ENCODE measurements around the gene UBE2S. TPM values are rescaled to one million over a fixed set of nuclear protein-coding genes. Genes with fewer than 3 reads are reported as not detected.

Gene UBE2S
- total and polyA plus RNA-seq, 5 experiments from 2014 or later: 18.1 to 25.8 (median 20.2) TPM

- Mint-ChIP-seq H3K27ac (no peak overlapping the region), H3K4me1 (peaks cover 2 to 17% (median 8%) of the 10 kb centered on the region in 4 donors), H3K27me3 (no peaks in the 10 kb centered on the region), H3K36me3 (peaks cover 0 to 39% (median 10%) of the 10 kb centered on the region in 3 donors), H3K9me3 (no peaks in the 10 kb centered on the region), H3K4me3 (no peak overlapping the region)
- ATAC-seq (no peak), DNase-seq (no peak)
- POLR2A ChIA-PET: interaction anchor here (4.6 kb wide), 1 partner anchor 13 kb away, joined by 19 read pairs; no protein-coding TSS in a partner anchor
These were observed 7.1 kb downstream of the UBE2S start for GRCh38 chr19:55400281-55401087.

- peak overlapping the region in 1 of 10 donors; percentile 12 for H3K4me3 Mint-ChIP-seq
- H3K9me3 Mint-ChIP-seq: no peaks in the 10 kb centered on the region
- DNase-seq (no peak), ATAC-seq (no peak)
- H3K27me3 Mint-ChIP-seq: no peaks in the 10 kb centered on the region
- peaks cover 0 to 10% (median 6%) of the 10 kb centered on the region in 4 donors for H3K4me1 Mint-ChIP-seq
- peak overlapping the region in 1 of 10 donors; percentile 5 for H3K27ac Mint-ChIP-seq
- POLR2A ChIA-PET: interaction anchor here (2.1 to 4.6 kb wide), 2 partner anchors 9 to 11 kb away, joined by 5 to 19 read pairs; partner anchors contain the start of gene UBE2S
- H3K36me3 Mint-ChIP-seq: peaks cover 0 to 27% (median 9%) of the 10 kb centered on the region in 3 donors
These were observed 9.2 kb downstream of the UBE2S start for GRCh38 chr19:55398200-55398925.

- no peaks in the 10 kb centered on the region for H3K9me3 Mint-ChIP-seq
- POLR2A ChIA-PET: interaction anchor here (12.9 kb wide), 1 partner anchor 13 kb away, joined by 181 read pairs; the partner anchor contains the start of gene UBE2S
- peaks cover 0 to 33% (median 8%) of the 10 kb centered on the region in 3 donors for H3K36me3 Mint-ChIP-seq
- DNase-seq: no peak
- peaks cover 17 to 44% (median 38%) of the 10 kb centered on the region in 4 donors for H3K4me1 Mint-ChIP-seq
- no peak for ATAC-seq
- H3K27me3 Mint-ChIP-seq: no peaks in the 10 kb centered on the region
- H3K4me3 Mint-ChIP-seq: no peak overlapping the region
- H3K27ac Mint-ChIP-seq: peak overlapping the region in 8 of 10 donors; percentile 4 to 81 (median 58)
These were observed 14.5 kb downstream of the UBE2S start for GRCh38 chr19:55392820-55393761.

- no peaks in the 10 kb centered on the region for H3K27me3 Mint-ChIP-seq
- H3K9me3 Mint-ChIP-seq: no peaks in the 10 kb centered on the region
- peak overlapping the region in 9 of 10 donors; percentile 18 to 68 (median 60) for H3K27ac Mint-ChIP-seq
- no peak for ATAC-seq
- POLR2A ChIA-PET: interaction anchor here (1.1 to 12.9 kb wide), 2 partner anchors 15 to 89 kb away, joined by 3 to 181 read pairs; partner anchors contain the start of gene UBE2S
- no peak for DNase-seq
- no peak overlapping the region for H3K4me3 Mint-ChIP-seq
- peaks cover 0 to 44% (median 14%) of the 10 kb centered on the region in 3 donors for H3K36me3 Mint-ChIP-seq
- peaks cover 18 to 53% (median 47%) of the 10 kb centered on the region in 4 donors for H3K4me1 Mint-ChIP-seq
These were observed 15.6 kb downstream of the UBE2S start for GRCh38 chr19:55391702-55392615.

GRCh38 chr19:55391191-55391670 is 16.4 kb downstream of the UBE2S start:
- Mint-ChIP-seq H3K4me1 (peaks cover 21 to 59% (median 54%) of the 10 kb centered on the region in 4 donors), H3K4me3 (no peak overlapping the region), H3K27ac (peak overlapping the region in 6 of 10 donors; percentile 33 to 89 (median 82)), H3K27me3 (no peaks in the 10 kb centered on the region), H3K9me3 (no peaks in the 10 kb centered on the region), H3K36me3 (peaks cover 3 to 50% (median 21%) of the 10 kb centered on the region in 3 donors)
- no peak for DNase-seq
- POLR2A ChIA-PET: interaction anchor here (0.8 to 12.9 kb wide), 3 partner anchors 15 to 88 kb away, joined by 3 to 181 read pairs (median 3); partner anchors contain the start of genes KMT5C and UBE2S
- peak in 1 of 2 donors; percentile 26 for ATAC-seq

- Mint-ChIP-seq H3K27ac (peak overlapping the region in 9 of 10 donors; percentile 32 to 89 (median 81)), H3K27me3 (no peaks in the 10 kb centered on the region), H3K4me1 (peaks cover 25 to 64% (median 59%) of the 10 kb centered on the region in 4 donors), H3K4me3 (peak overlapping the region in 2 of 10 donors; percentile 24 to 66), H3K9me3 (peaks cover 0 to 2% (median 0%) of the 10 kb centered on the region in 9 donors), H3K36me3 (peaks cover 9 to 56% (median 21%) of the 10 kb centered on the region in 3 donors)
- POLR2A ChIA-PET: interaction anchor here (0.8 to 12.9 kb wide), 3 partner anchors 16 to 87 kb away, joined by 3 to 181 read pairs (median 3); partner anchors contain the start of genes KMT5C and UBE2S
- DNase-seq (no peak), ATAC-seq (no peak)
These were observed 17.1 kb downstream of the UBE2S start for GRCh38 chr19:55390461-55390880.

GRCh38 chr19:55389386-55390317 is 17.9 kb downstream of the UBE2S start:
- Mint-ChIP-seq H3K4me3 (peak overlapping the region; percentile 45 to 99 (median 68)), H3K27ac (peak overlapping the region in 9 of 10 donors; percentile 24 to 86 (median 60)), H3K4me1 (peaks cover 25 to 70% (median 64%) of the 10 kb centered on the region in 4 donors), H3K36me3 (peaks cover 9 to 56% (median 21%) of the 10 kb centered on the region in 3 donors), H3K27me3 (no peaks in the 10 kb centered on the region), H3K9me3 (peaks cover 0 to 2% (median 0%) of the 10 kb centered on the region in 9 donors)
- ATAC-seq (no peak), DNase-seq (peak in 1 of 10 donors; percentile 27)
- POLR2A ChIA-PET: interaction anchor here (3.3 to 12.9 kb wide), 2 partner anchors 9 to 17 kb away, joined by 19 to 181 read pairs; partner anchors contain the start of gene UBE2S

GRCh38 chr19:55387736-55388497 is 19.7 kb downstream of the UBE2S start:
- ATAC-seq: no peak

GRCh38 chr19:55386493-55386971 is 21.1 kb downstream of the UBE2S start:
- H3K27ac Mint-ChIP-seq: peak overlapping the region; percentile 98 to 100 (median 99)
- no peaks in the 10 kb centered on the region for H3K27me3 Mint-ChIP-seq
- ATAC-seq (no peak), DNase-seq (no peak)
- H3K36me3 Mint-ChIP-seq: peaks cover 9 to 50% (median 21%) of the 10 kb centered on the region in 3 donors
- H3K4me1 Mint-ChIP-seq: peaks cover 35 to 82% (median 78%) of the 10 kb centered on the region in 4 donors
- H3K9me3 Mint-ChIP-seq: peaks cover 0 to 2% (median 0%) of the 10 kb centered on the region in 9 donors
- POLR2A ChIA-PET: interaction anchor here (0.6 to 12.9 kb wide), 9 partner anchors 12 to 132 kb away, joined by 3 to 181 read pairs (median 19); partner anchors contain the start of genes KMT5C, PPP6R1 and UBE2S
- peak overlapping the region; percentile 99 to 100 (median 100) for H3K4me3 Mint-ChIP-seq

More at GRCh38 chr19:55387736-55388497, 19.7 kb downstream of the UBE2S start:
- Mint-ChIP-seq H3K36me3 (peaks cover 9 to 56% (median 21%) of the 10 kb centered on the region in 3 donors), H3K9me3 (peaks cover 0 to 2% (median 0%) of the 10 kb centered on the region in 9 donors), H3K27ac (peak overlapping the region; percentile 31 to 100 (median 99)), H3K4me3 (peak overlapping the region; percentile 99 to 100 (median 100)), H3K4me1 (peaks cover 26 to 79% (median 69%) of the 10 kb centered on the region in 4 donors), H3K27me3 (no peaks in the 10 kb centered on the region)
- peak in 1 of 10 donors; percentile 59 for DNase-seq
- POLR2A ChIA-PET: interaction anchor here (0.7 to 12.9 kb wide), 6 partner anchors 11 to 284 kb away, joined by 3 to 181 read pairs (median 12); partner anchors contain the start of genes FIZ1 and UBE2S
